T47D (cell line): ENCODE data around the gene SCUBE1.

Source experiments
- DNase-seq, 2 experiments: peaks; one replicate each; pipeline versions ENCODE4 v3.0.0 to v3.0.0-alpha.2; 2011 to 2012; ENCODE audit warnings: low read depth in 1 of 2, low spot score in 1 of 2
- JUND ChIP-seq: IDR thresholded peaks from 2 replicates; pipeline ENCODE4 v1.6.1; 2012; ENCODE audit warnings: low read depth
- in situ Hi-C: cut with HindIII; loops from 2 replicates; pipeline ENCODE4 v1.10.0; 2016; ENCODE audit warnings: low sequenced_read_pairs, low pct_unique_long_range_greater_than_20kb

Gene SCUBE1

DNA sequence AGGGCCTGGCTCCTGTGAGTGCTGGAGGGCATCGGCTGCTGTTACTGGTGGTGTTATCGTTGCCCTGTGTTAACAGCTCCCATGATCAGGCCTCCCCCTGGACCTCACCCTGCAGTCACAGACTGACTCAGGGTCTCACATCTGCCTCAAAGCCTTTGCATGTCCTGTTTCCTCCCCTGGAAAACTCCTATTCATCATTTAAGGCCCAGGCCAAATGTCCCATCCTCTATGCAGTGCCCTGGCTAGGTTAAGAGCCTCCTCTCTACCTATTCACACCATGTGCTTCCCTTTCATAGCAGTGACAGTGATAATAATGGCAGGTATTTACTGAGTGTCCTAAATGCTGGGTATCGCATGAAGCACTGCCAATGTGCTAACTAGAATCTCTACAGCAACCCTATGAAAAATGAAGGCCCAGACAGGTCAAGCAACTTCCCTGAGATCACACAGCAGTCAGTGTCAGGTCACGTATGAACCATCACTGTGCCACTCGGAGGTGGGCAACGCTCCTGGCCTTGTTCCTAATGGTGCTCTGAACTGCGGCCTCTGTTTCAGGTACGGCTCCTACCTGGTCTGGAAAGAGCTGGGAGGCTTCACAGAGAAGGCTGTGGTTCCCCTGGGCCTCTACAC is 182.6 kb downstream of the SCUBE1 start:
- no peak for TF ChIP-seq JUND
- DNase-seq: no peak
- in situ Hi-C loops: no loop called here

GRCh38 chr22:43159484-43160178 is 183.5 kb downstream of the SCUBE1 start:
- in situ Hi-C loops: no loop called here
- no peak for TF ChIP-seq JUND
- DNase-seq: no peak

DNA sequence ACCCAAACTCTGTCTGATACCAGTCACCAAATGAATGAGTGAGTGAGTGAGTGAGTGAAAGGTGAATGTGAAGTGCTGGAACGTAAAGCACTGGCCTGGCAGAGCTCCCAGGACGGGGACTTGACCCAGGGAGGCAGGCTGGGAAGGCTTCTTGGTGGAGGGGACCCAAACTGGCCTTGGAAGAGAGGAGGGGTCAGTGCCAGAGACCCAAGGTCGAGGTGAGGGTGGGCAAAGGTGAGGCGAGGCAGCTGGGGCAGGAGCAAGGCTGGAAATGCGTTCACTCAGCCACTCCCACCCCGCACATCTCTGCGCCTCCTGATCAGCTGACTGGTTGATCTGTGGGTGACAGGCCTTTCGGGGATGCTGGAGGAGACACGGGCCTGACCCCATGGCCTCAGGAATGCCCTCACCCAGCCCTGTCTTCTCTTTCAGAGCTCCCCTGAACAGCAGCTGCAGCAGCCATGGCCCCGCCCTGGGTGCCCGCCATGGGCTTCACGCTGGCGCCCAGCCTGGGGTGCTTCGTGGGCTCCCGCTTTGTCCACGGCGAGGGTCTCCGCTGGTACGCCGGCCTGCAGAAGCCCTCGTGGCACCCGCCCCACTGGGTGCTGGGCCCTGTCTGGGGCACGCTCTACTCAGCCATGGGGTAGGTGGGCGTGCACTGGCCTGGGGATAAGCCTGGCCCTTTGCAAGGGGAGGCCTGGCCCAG is 184.2 kb downstream of the SCUBE1 start:
- no peak for TF ChIP-seq JUND
- in situ Hi-C loops: no loop called here
- no peak for DNase-seq

DNA sequence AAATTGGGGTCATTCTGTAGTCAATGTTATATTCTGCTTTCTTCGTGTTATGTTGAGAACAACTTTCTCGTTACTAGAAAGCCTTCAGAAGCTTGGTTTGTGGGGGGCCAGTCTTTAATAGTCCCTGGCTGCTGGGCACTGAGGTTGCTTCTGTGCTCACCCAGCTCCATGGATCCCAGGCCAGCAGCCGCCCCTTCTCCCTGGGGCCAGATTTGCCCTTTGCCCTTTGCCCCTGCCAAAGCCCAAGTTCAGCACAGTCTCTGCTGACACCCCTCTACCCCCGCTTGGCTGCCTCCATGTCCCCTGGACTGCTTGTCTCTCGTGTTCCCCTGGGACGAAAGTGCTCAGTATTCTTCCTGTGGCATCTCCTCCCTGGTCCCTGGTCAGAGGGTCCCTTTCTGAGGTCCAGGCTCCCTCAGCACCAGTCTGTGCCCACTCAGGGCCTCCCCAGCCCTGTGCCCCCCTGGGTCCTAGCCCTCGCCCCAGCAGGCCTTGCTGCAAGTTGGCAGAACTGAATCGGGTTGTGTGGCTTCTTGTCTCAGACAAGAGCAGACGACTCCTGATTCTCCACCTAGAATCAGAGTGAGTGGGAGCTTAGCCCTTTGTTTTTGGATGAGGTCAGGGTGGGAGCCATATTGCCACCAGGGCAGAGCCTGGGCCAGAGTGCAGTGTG is 185.2 kb downstream of the SCUBE1 start:
- TF ChIP-seq JUND: no peak
- in situ Hi-C loops: no loop called here
- DNase-seq: no peak

DNA sequence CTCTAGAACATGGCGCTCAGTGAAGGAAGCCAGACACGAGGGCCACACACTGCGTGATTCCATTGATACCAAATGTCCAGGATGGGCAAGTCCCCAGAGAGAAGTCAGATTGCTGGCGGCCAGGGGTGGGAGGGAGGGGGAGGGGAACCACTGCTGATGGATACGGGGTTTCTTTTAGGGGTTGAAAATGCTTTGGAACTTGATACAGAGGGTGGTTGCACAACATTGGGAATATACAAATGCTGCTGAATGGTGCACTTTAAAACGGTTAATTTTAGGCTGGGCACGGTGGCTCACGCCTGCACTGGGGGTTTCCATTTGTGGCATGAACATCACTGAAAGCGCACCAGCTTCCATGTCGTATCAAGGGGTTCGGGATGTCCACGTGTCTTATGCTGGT is 186.8 kb downstream of the SCUBE1 start:
- no peak for DNase-seq
- in situ Hi-C loops: no loop called here
- no peak for TF ChIP-seq JUND

- no peak for DNase-seq
- no peak for TF ChIP-seq JUND
- in situ Hi-C loops: no loop called here
Observed at GRCh38 chr22:43155789-43156188, 187.4 kb downstream of the SCUBE1 start.

GRCh38 chr22:43154887-43155536 is 188.2 kb downstream of the SCUBE1 start:
- in situ Hi-C loops: no loop called here
- no peak for TF ChIP-seq JUND
- DNase-seq: no peak

- DNase-seq: no peak
- in situ Hi-C loops: no loop called here
- no peak for TF ChIP-seq JUND
Observed at GRCh38 chr22:43153899-43154298, 189.3 kb downstream of the SCUBE1 start.

GRCh38 chr22:43152357-43153071 is 190.7 kb downstream of the SCUBE1 start:
- no peak for TF ChIP-seq JUND
- peak; percentile 46 to 47 for DNase-seq
- in situ Hi-C loops: no loop called here

DNA sequence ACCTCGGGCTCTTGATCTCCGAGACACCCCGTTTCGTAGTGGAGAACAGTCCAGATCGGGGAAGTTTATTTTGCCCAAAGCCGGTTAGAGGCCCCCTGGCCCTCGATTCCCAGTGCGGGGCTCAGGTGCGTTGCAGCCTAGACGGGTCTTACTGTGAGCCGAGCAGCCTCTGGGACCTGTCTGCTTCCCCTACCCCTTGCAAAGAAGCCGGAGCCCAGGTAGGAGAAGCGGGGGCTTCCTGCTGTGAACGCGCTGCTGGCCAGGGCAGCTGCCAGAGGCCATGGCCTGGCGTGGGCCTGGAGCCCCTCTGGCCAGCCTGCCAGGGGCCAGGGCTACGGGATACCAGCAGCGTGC is 191.2 kb downstream of the SCUBE1 start:
- in situ Hi-C loops: no loop called here
- TF ChIP-seq JUND: no peak
- DNase-seq: no peak

- in situ Hi-C loops: no loop called here
- DNase-seq: peak; percentile 53 to 77
- no peak for TF ChIP-seq JUND
Observed at GRCh38 chr22:43151251-43152002, 191.7 kb downstream of the SCUBE1 start, which contains the start of gene TSPO. Gene TSPO (plus strand): TSS chr22:43151559. CDS start chr22:43159239, 7,680 bp downstream.
